NCI-H69 (cell line): ENCODE measurements around the gene CRTC3.
A peak's percentile ranks its signal among the peaks of the same experiment; 100 is the strongest.
"Not testable (repeated sequence)": the region's sequence is repeated elsewhere in the genome, so short reads cannot be mapped to it uniquely, and the experiment has no call there.

Experiments used
- DNase-seq: peaks from one replicate; lab custom pipeline; 2025; lab: John Stamatoyannopoulos, UW

CRTC3 gene

DNA sequence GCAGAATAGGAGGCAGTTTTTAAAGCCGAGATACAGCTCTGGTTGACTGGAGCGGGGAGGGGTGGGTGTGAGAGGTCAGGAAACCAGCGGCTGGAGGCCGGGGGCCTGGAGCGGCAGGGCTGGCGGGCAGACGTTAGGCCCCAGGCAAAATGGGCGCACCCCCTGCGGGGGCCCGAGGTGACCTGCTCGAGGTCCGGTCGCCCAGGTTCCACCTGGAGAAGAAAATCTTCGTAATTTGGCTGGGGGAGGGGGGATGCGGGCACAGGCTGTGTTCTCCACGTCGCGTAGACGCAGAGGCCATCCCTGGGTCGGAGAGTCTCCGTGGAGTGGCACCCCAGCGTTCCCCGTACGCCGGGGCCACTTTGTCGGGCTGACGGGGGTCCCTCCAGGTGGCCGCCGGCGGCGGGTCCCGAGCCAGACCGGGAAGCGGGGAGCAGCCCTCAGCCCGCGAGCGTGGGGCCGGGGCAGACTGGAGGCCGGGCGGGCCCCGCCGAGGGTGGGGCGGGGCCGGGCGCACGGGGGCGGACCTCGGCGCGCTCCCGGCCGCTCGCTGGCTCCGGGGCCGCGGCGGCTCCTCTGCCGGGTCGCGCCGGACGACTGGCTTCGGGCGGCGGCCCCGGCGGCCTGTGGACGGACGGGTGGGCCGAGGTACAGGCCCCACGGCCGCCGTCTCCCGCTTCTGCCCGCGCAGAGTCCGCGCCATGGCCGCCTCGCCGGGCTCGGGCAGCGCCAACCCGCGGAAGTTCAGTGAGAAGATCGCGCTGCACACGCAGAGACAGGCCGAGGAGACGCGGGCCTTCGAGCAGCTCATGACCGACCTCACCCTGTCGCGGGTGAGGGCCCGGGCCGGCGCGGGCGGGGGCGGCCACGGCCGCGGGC is at the start of gene CRTC3:
TSS of gene CRTC3 (plus strand) at position 553 of the 879 bp plus-strand sequence. CDS start at position 702, 149 bp downstream.
- DNase-seq = peak; percentile 58

DNA sequence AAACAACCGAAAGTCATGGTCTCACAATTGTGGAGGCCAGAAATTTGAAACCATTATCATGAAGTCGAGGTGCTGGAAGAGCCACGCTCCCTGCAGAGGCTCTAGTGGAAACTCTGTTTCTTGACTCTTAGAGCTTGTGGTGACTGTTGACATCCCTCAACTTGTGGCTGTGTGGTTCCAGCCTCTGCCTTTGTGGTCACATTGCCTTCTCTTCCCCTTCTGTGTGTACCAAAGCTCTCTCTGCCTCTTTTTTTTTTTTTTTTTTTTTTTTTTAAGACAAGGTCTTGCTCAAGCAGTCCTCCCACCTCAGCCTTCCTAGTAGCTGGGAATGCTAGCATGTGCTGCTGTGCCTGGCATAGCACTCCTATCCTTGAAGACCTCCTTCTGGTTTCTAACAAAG is 48.7 kb upstream of the CRTC3 start:
- DNase-seq = no peak

DNA sequence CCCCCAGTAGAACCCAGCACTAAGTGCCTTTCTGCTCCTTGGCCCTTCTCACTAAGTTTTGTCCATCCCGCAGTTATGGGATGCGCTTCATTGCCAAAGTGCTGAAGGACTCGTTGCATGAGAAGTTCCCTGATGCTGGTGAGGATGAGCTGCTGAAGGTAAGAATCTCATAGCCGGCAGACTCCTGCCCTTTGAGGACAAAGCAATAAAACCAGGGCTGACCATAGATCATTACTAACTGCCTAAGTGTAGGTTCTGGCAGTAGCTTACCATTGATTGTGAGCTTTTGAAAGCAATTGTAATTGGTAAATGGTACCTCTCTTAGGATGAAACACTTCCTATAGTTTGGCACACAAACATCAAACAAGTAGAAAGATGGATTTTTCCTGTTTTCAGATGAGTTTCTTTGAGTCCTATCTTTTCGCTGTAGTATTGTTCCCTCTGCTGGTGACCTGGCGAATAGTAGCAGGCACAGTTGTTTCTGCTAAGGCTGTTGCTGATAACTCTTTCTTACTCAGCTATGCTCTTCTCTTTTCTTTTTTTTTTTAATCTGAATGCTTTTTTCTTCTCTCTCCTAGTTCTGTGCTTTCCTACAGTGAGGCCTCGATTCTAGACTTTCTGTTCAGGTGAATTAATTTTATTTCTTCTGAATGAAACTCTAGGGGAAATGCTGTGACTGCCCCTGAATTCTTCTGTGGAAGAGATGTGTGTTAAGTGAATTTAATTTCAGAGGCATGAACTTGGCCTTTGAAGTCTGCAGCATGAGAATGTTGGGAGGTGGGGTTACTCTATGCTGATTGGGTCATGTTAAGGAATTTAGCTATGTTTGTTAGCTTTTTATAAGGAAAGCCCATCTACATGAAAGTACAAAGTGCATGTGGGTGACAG is 47.4 kb upstream of the CRTC3 start:
- DNase-seq = peak; percentile 8

GRCh38 chr15:90483012-90483307 is 46.8 kb upstream of the CRTC3 start:
- DNase-seq = no peak

- DNase-seq = no peak
Observed at GRCh38 chr15:90483637-90484036, 46.1 kb upstream of the CRTC3 start.

GRCh38 chr15:90487186-90487585 is 42.5 kb upstream of the CRTC3 start:
- DNase-seq = no peak

GRCh38 chr15:90489514-90489913 is 40.2 kb upstream of the CRTC3 start:
- no peak for DNase-seq

- DNase-seq = no peak
Observed at GRCh38 chr15:90489944-90490343, 39.8 kb upstream of the CRTC3 start.

DNA sequence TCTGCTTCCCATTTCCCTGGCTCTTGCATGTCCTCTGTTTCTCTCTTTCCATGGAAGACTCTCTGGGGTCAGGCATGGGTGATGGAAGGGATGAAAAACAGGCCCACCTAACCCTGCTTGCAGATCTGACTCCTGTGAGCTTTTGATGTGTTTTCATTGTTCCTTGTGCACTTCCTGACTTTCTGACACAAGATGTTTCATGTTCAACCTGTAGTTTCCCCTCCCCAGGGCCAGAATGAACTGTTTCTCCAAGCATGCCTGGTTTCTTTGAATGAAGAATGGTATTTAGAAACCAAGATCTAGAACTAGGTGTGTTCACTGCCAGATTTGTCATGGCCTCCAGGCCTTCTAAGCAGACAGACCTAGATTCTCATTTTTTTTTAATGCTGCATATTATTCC is 36.1 kb upstream of the CRTC3 start:
- DNase-seq = no peak

GRCh38 chr15:90495067-90495466 is 34.7 kb upstream of the CRTC3 start:
- DNase-seq = no peak

GRCh38 chr15:90496791-90497190 is 32.9 kb upstream of the CRTC3 start:
- no peak for DNase-seq

- DNase-seq = no peak
Observed at GRCh38 chr15:90497376-90497775, 32.3 kb upstream of the CRTC3 start.

DNA sequence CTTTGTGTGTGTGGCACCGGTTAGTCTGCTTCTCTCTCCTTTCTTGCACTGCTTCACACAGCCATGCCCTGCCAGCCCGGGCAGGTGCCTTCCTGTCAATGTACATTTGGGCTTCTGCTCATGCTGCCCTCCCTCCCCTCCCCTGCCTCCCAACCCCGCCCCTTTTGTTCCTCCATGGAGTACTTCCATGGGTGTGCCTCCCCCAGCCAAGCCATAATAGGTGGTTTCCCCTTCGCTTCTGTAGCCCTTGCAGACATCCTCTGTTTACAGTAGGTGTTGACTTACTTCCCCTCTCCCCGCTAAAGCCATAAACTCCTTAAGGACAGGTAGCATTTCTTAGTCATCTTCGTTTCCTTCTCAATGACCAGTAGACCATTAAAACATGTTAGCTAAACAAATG is 31.8 kb upstream of the CRTC3 start:
- DNase-seq = peak; percentile 83

- no peak for DNase-seq
Observed at GRCh38 chr15:90500171-90500570, 29.6 kb upstream of the CRTC3 start.

DNA sequence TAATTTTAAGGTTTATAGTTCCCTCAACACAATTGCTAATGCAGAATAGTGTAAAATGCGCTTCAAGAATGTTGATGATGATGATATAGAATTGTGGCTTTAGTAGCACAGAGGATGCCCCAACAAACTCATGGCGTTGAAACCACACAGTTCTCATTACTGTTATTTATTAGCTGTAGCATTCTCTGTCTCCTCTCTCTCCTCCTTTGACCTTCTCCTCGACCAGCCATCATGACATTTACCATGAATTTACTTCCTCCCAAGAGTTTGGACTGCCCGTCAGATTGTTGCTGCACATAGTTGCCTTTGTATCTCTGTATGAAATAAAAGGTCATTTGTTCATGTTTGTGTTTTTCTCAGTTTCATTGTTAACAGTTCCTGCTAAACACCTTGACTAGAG is 27.8 kb upstream of the CRTC3 start:
- DNase-seq = no peak

DNA sequence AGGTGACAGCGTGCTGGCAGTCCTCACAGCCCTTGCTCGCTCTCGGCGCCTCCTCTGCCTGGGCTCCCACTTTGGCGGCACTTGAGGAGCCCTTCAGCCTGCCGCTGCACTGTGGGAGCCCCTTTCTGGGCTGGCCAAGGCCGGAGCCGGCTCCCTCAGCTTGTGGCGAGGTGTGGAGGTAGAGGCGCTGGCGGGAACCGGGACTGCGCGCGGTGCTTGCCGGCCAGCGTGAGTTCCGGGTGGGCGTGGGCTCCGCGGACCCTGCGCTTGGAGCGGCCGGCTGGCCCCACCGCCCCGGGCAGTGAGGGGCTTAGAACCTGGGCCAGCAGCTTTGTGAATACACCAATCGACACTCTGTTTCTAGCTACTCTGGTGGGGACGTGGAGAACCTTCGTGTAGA is 18.9 kb upstream of the CRTC3 start:
- DNase-seq = not testable (repeated sequence)

- DNase-seq = not testable (repeated sequence)
Observed at GRCh38 chr15:90511211-90511618, 18.5 kb upstream of the CRTC3 start.

GRCh38 chr15:90512276-90512675 is 17.4 kb upstream of the CRTC3 start:
- no peak for DNase-seq

DNA sequence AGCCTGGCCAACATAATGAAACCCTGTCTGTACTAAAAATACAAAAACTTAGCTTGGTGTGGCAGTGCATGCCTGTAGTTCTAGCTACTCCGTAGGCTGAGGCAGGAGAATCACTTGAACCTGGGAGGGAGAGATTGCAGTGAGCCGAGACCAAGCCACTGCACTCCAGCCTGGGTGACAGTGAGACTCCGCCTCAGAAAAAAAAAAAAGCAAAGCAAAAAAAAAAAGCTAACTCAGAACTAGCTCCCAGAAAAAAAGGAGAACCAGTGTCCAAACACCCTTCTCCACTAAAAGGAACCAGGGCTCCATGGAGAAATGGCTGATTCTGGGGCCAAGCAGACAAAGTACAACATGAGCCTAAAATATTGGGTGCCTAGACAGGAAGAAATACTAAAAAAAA is 16.7 kb upstream of the CRTC3 start:
- no peak for DNase-seq

DNA sequence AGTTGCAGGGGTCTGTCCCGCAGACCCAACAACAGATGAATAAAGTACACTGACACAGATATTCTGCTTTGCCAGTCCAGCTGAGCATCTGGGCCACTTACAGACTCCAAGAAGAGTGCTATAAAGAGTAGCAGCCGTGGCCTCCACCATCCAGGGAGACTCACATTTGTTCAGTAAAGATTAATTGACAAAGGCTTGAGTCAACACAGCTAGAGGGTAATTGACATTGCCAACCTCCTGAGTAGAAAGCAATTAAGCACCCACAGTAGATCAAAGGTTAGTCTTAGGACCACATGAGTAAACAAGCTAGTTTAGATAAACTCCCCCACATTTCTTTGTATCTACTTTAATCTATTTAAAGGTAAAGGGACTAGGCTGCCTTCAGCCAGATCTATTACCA is 16.3 kb upstream of the CRTC3 start:
- peak; percentile 12 for DNase-seq

GRCh38 chr15:90513893-90514292 is 15.8 kb upstream of the CRTC3 start:
- not testable (repeated sequence) for DNase-seq

DNA sequence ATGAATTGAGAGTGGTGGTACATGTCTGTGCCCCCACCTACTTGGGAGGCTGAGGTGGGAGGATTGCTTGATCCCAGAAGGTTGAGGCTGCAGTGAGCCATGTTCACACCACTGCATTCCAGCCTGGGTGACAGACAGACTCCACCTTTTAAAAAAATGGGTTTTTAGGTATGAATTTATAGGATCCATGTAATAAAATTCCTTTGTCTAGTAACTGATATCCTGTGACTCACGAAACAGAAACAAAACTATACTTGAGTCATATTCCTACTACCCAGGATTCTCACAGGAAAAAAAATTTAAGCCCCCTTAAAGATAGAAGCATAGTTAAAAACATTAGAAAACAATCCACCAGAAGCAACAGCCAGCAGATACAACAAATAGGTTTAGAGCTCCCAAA is 10.0 kb upstream of the CRTC3 start:
- DNase-seq = no peak

GRCh38 chr15:90520365-90520764 is 9.4 kb upstream of the CRTC3 start:
- no peak for DNase-seq
